ENCODE measurements around the gene ANKS1A.

ANKS1A gene

GRCh38 chr6:35048631-35049083 lies 159.6 kb downstream of the ANKS1A start:
- no peak overlapping the region for H3K27ac Mint-ChIP-seq
- peak; percentile 69 for ATAC-seq
- H3K27me3 Mint-ChIP-seq = no peaks in the 10 kb centered on the region
- no peak overlapping the region for H3K4me3 Mint-ChIP-seq
- H3K9me3 Mint-ChIP-seq = no peaks in the 10 kb centered on the region
- H3K4me1 Mint-ChIP-seq = peaks cover 18% of the 10 kb centered on the region
- DNase-seq = peak; percentile 17

- Mint-ChIP-seq H3K4me3 (no peak overlapping the region), H3K4me1 (peaks cover 18% of the 10 kb centered on the region), H3K27me3 (no peaks in the 10 kb centered on the region), H3K27ac (no peak overlapping the region), H3K9me3 (no peaks in the 10 kb centered on the region)
- no peak for DNase-seq
- ATAC-seq = no peak
These were observed 160.2 kb downstream of the ANKS1A start for GRCh38 chr6:35049156-35049735.

DNA sequence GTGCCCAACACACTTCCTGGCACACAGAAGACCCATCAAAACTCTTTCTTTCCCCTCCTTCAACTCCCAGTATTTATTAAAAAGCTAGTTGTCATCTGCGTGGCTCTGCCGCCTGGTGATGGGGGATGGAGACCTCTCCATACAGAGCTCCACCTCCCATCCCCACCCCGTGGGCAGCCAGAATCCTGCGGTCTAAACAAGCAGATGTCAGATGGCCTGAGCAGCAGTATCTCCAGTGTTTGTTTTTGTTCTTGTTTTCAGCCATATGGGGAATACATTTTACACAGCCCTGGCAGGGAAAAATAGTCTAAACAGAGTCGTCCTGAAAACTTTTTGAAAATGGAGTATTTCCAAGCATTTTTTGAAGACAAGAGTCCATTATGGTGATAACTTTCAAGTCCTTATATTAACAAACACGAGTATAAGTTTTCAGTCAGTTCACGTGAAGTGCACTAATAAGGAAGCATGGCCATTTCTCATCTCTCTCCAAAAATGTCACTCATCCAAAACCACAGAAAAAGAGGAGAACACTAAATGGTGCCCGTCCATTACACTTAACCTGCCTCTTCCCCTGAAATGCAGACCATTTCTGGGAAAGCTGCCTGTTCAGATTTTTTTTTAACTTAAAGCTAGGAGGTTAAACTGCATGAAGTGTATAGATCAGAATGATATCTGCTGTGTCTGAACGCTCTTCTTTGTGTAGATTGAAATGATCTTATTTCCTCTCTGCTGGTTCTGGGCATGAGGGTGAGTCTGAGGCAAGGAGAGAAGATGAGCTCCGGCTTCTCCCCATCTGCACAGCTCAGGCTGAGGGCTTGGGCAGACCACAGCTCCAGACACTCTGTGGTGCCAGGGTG lies 161.1 kb downstream of the ANKS1A start:
- no peak for DNase-seq
- H3K27me3 Mint-ChIP-seq = no peaks in the 10 kb centered on the region
- peaks cover 18% of the 10 kb centered on the region for H3K4me1 Mint-ChIP-seq
- ATAC-seq = no peak
- H3K4me3 Mint-ChIP-seq = no peak overlapping the region
- no peak overlapping the region for H3K27ac Mint-ChIP-seq
- no peaks in the 10 kb centered on the region for H3K9me3 Mint-ChIP-seq

DNA sequence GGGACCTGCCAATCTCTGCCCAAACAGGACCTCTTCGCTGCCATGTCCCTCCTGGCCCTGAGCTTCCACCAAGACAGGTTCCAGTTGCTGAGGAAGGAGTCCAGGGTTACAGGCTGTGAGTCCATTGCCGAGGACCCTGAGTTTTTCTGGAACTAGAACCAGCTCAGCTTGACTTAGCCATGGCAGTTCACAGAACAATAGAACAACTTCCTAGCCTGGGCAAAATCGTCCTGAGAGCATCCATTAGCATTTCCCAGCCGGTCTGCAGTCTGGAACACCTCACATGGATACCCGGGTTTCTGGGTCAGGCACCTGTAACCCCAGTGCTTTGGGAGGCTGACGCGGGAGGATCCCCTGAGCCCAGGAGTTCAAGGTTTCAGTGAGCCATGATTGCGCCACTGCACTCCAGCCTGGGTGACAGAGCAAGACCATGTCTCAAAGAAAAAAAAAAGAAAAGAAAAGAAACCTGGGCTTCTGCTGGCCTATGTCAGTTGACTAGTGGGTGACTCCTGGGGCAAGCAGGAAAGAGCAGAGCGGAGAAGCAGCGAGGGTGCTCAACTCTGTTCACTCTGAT lies 161.8 kb downstream of the ANKS1A start:
- no peaks in the 10 kb centered on the region for H3K27me3 Mint-ChIP-seq
- H3K27ac Mint-ChIP-seq = no peak overlapping the region
- no peak overlapping the region for H3K4me3 Mint-ChIP-seq
- H3K4me1 Mint-ChIP-seq = peaks cover 18% of the 10 kb centered on the region
- ATAC-seq (no peak), DNase-seq (no peak)
- no peaks in the 10 kb centered on the region for H3K9me3 Mint-ChIP-seq

- ATAC-seq = no peak
- Mint-ChIP-seq H3K4me3 (no peak overlapping the region), H3K9me3 (no peaks in the 10 kb centered on the region), H3K4me1 (peaks cover 16% of the 10 kb centered on the region), H3K27me3 (no peaks in the 10 kb centered on the region), H3K27ac (no peak overlapping the region)
- no peak for DNase-seq
These were observed 162.3 kb downstream of the ANKS1A start for GRCh38 chr6:35051396-35051795.

- ATAC-seq (no peak), DNase-seq (no peak)
- H3K4me3 Mint-ChIP-seq = no peak overlapping the region
- no peaks in the 10 kb centered on the region for H3K9me3 Mint-ChIP-seq
- H3K4me1 Mint-ChIP-seq = peaks cover 9% of the 10 kb centered on the region
- H3K27me3 Mint-ChIP-seq = no peaks in the 10 kb centered on the region
- H3K27ac Mint-ChIP-seq = no peak overlapping the region
These were observed 163.0 kb downstream of the ANKS1A start for GRCh38 chr6:35051997-35052583.

DNA sequence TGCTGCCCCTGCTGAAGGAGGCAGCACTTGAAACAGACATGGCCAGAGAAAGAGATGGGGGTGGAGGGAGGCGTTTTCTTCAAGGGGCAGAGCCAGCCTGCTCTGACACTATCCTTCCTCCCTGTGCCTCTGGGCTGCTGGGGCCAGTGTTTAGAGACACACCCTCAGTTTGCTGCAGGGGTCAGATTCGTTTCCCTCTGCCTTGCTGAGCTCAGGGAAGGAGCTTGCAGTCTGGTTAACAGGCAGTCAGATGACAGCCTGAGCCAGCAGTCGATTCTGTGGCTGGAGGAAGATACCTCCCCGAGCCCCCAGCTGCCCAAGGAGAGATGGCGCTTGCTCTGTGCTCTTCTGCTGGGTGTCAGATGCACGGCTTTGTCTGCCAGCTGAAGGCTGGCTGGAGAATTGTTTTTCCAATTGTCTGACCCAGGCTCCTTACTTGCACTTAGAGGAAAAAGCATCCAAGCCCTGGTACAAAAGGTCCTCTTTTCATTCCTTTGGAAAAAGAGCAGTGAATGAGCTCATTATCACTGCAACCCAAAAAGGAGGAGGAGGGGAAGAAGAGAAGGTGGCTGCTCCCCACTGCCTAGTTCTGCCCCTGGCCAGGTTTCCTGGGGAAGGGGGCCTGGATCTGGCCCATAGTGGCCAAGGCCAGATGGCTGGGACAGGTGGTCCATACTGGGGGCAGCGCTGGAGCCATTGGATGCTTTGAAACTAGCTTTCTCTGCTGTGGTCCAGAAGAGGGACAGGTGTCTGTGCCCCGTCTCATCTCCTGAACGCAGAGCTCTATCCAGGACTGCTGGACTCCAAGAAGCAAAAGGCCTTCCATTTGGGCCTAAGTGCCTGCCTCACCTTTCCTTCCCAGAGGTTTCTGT lies 163.9 kb downstream of the ANKS1A start:
- H3K4me3 Mint-ChIP-seq = no peak overlapping the region
- no peak overlapping the region for H3K27ac Mint-ChIP-seq
- peaks cover 3% of the 10 kb centered on the region for H3K4me1 Mint-ChIP-seq
- no peaks in the 10 kb centered on the region for H3K27me3 Mint-ChIP-seq
- H3K9me3 Mint-ChIP-seq = no peaks in the 10 kb centered on the region
- DNase-seq (no peak), ATAC-seq (no peak)

DNA sequence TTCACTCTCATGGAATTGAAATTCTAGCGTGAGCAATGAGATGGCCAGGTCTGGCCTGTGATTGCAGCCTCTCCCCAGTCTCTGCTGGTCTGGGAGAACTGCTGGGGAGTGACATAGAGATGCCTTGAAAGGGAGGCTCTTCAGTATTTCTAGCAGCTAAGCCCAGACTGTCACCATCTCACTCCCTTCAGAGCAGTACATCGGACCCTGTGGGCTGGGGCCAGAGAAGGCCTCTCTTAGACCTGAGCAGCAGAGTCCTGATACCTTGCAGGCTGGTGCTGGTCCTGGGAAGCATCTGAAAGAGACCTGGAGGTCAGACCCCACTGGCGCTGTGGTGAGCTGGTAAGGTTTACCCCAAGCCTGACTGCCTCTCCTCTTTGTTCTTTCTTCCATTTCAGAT lies 164.6 kb downstream of the ANKS1A start:
- H3K4me3 Mint-ChIP-seq = no peak overlapping the region
- H3K27ac Mint-ChIP-seq = peak overlapping the region in 1 of 2 donors; percentile 59
- no peak for ATAC-seq

DNA sequence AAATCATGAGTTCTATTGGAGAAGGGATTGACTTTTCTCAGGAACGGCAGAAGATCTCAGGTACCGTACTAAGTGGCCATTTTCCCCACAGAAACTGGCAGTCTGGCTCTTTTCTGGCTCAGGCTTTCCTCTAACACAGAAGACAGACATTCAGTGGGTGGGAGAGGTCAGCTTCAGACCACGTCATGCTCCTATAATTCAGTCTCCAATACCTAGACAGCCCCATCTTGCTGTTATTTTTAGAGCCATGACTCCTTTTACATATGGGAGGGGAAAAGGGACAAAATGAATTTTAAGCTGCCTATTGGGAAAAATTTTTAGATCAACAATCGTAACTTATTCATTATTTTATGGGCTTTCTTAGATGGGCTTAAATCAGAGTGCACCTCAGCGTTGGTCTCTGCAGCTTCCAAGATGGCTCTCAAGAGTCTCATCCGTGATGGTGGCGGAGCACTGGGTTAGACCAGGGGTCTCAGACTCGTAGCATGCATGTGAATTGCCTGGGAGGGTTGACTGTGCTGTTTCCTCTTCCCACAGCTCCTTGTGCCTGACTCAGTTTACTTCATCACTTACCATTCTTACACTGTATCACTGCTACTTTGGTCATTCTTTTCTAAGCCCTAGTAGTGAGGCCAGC lies 165.2 kb downstream of the ANKS1A start:
- Mint-ChIP-seq H3K27me3 (no peaks in the 10 kb centered on the region), H3K4me1 (peaks cover 12% of the 10 kb centered on the region), H3K9me3 (no peaks in the 10 kb centered on the region), H3K4me3 (no peak overlapping the region), H3K27ac (no peak overlapping the region)
- ATAC-seq = no peak
- DNase-seq = no peak

More for the DNA sequence above, 164.6 kb downstream of the ANKS1A start:
- no peaks in the 10 kb centered on the region for H3K27me3 Mint-ChIP-seq
- peaks cover 7% of the 10 kb centered on the region for H3K4me1 Mint-ChIP-seq
- DNase-seq = no peak
- H3K9me3 Mint-ChIP-seq = no peaks in the 10 kb centered on the region

- Mint-ChIP-seq H3K27ac (no peak overlapping the region), H3K4me1 (peaks cover 12% of the 10 kb centered on the region), H3K4me3 (no peak overlapping the region), H3K27me3 (no peaks in the 10 kb centered on the region), H3K9me3 (no peaks in the 10 kb centered on the region)
- ATAC-seq (no peak), DNase-seq (no peak)
These were observed 165.7 kb downstream of the ANKS1A start for GRCh38 chr6:35054743-35055130.

DNA sequence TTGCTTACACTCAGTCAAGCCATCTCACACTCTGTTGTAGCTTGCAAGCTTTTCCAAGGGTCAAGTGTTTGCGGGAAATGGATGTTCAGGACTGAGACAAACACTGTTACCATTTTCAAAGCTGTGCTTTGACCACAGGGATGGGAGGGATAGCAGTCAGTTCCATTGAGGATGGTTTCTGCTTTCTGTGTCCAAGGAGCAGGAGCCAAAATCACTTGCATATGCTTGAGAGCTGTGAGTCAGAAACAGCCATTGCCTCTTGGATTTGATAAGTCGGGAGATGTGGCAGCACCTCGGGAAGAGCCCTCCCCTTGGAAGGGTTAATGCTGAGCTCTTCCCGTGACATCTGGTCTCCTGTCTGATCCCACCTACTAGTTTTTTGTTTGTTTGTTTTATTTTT lies 166.8 kb downstream of the ANKS1A start:
- Mint-ChIP-seq H3K27ac (no peak overlapping the region), H3K27me3 (no peaks in the 10 kb centered on the region), H3K4me1 (peaks cover 12% of the 10 kb centered on the region), H3K9me3 (no peaks in the 10 kb centered on the region), H3K4me3 (no peak overlapping the region)
- DNase-seq (no peak), ATAC-seq (no peak)

GRCh38 chr6:35056952-35057351 lies 167.9 kb downstream of the ANKS1A start:
- Mint-ChIP-seq H3K27ac (no peak overlapping the region), H3K4me1 (peaks cover 12% of the 10 kb centered on the region), H3K9me3 (no peaks in the 10 kb centered on the region), H3K27me3 (no peaks in the 10 kb centered on the region), H3K4me3 (no peak overlapping the region)
- no peak for ATAC-seq
- DNase-seq = no peak

GRCh38 chr6:35057449-35058357 lies 168.6 kb downstream of the ANKS1A start:
- Mint-ChIP-seq H3K4me1 (peaks cover 13% of the 10 kb centered on the region), H3K27ac (no peak overlapping the region)

GRCh38 chr6:35058358-35058675 lies 169.3 kb downstream of the ANKS1A start:
- no peak for DNase-seq
- Mint-ChIP-seq H3K9me3 (no peaks in the 10 kb centered on the region), H3K27ac (no peak overlapping the region), H3K4me3 (no peak overlapping the region), H3K27me3 (no peaks in the 10 kb centered on the region), H3K4me1 (peaks cover 19% of the 10 kb centered on the region)
- ATAC-seq = no peak

More at GRCh38 chr6:35057449-35058357, 168.6 kb downstream of the ANKS1A start:
- ATAC-seq (no peak), DNase-seq (no peak)
- no peaks in the 10 kb centered on the region for H3K9me3 Mint-ChIP-seq
- H3K4me3 Mint-ChIP-seq = no peak overlapping the region
- no peaks in the 10 kb centered on the region for H3K27me3 Mint-ChIP-seq
